Stimulated activated CD4-positive, alpha-beta T cell treated with anti-CD3 and anti-CD28 coated beads, TNF-alpha, amount 100 ng/mL, for 24 hours (primary cell): ENCODE results near the gene EOLA1.
"Not testable (repeated sequence)": the region's sequence is repeated elsewhere in the genome, so short reads cannot be mapped to it uniquely, and the experiment has no call there.

Experiments used
- DNase-seq, 3 experiments: peaks; one replicate each; pipeline ENCODE4 v3.0.0-alpha.2; 2020; ENCODE audit warnings: low read depth in 3 of 3

The EOLA1 gene

GRCh38 chrX:149513825-149514428 lies 26.9 kb upstream of the EOLA1 start:
- DNase-seq = no peak

- no peak for DNase-seq
These were observed 24.7 kb upstream of the EOLA1 start for GRCh38 chrX:149515954-149516602.

GRCh38 chrX:149516604-149517003 lies 24.2 kb upstream of the EOLA1 start:
- DNase-seq = no peak

GRCh38 chrX:149517308-149517707 lies 23.5 kb upstream of the EOLA1 start:
- no peak for DNase-seq

GRCh38 chrX:149518236-149518635 lies 22.6 kb upstream of the EOLA1 start:
- DNase-seq = no peak

GRCh38 chrX:149520636-149521277 lies 20.1 kb upstream of the EOLA1 start:
- not testable (repeated sequence) for DNase-seq

- no peak for DNase-seq
These were observed 19.4 kb upstream of the EOLA1 start for GRCh38 chrX:149521438-149521837.

- DNase-seq = no peak
These were observed 17.9 kb upstream of the EOLA1 start for GRCh38 chrX:149522916-149523315.

GRCh38 chrX:149525389-149525788 lies 15.4 kb upstream of the EOLA1 start:
- DNase-seq = peak; percentile 35 to 43 (median 38)

- DNase-seq = not testable (repeated sequence)
These were observed 14.9 kb upstream of the EOLA1 start for GRCh38 chrX:149525903-149526302.

- not testable (repeated sequence) for DNase-seq
These were observed 14.3 kb upstream of the EOLA1 start for GRCh38 chrX:149526318-149527033.

GRCh38 chrX:149527705-149528104 lies 13.1 kb upstream of the EOLA1 start:
- DNase-seq = no peak

GRCh38 chrX:149528381-149528780 lies 12.4 kb upstream of the EOLA1 start:
- DNase-seq = no peak

- DNase-seq = no peak
These were observed 9.2 kb upstream of the EOLA1 start for GRCh38 chrX:149531599-149531998.

GRCh38 chrX:149532868-149533267 lies 7.9 kb upstream of the EOLA1 start:
- not testable (repeated sequence) for DNase-seq

GRCh38 chrX:149533999-149534398 lies 6.8 kb upstream of the EOLA1 start:
- not testable (repeated sequence) for DNase-seq

GRCh38 chrX:149534926-149535602 lies 5.7 kb upstream of the EOLA1 start:
- DNase-seq = not testable (repeated sequence)

GRCh38 chrX:149537474-149537873 lies 3.3 kb upstream of the EOLA1 start:
- DNase-seq = not testable (repeated sequence)

- peak; percentile 46 to 82 (median 52) for DNase-seq
These were observed 1.3 kb upstream of the EOLA1 start for GRCh38 chrX:149539283-149540130.

GRCh38 chrX:149540131-149540620 lies 636 bp upstream of the EOLA1 start:
- peak; percentile 71 to 86 (median 76) for DNase-seq
